K562 (cell line): ENCODE measurements around the gene NAXE. TPM values are rescaled to one million over a fixed set of nuclear protein-coding genes. Genes with fewer than 3 reads are reported as not detected.

Source experiments
- AFF1 ChIP-seq, 2 experiments: fragments of 450-650 bp; IDR thresholded peaks; 2 replicates each; pipeline ENCODE4 v1.6.1; 2018; ENCODE audit warnings: mild to moderate bottlenecking in 2 of 2, low read depth in 1 of 2; ENCODE audit not compliant: partially characterized antibody in 2 of 2
- ATF2 ChIP-seq: sonication (generic); formaldehyde crosslinking; IDR thresholded peaks from 2 replicates; pipeline ENCODE4 v1.8.1; 2022; ENCODE audit warnings: missing genetic modification reagents
- BRD9 ChIP-seq: fragments of 450-650 bp; IDR thresholded peaks from 2 replicates; pipeline ENCODE4 v1.6.1; 2018; ENCODE audit warnings: low read depth; ENCODE audit not compliant: partially characterized antibody
- CREB3L1 ChIP-seq: fragments of 450-650 bp; IDR thresholded peaks from 2 replicates; pipeline ENCODE4 v1.6.1; 2014; ENCODE audit warnings: low read depth, mild to moderate bottlenecking, moderate library complexity, borderline replicate concordance
- CTBP1 ChIP-seq: fragments of 450-650 bp; IDR thresholded peaks from 2 replicates; pipeline ENCODE4 v1.6.1; 2016; ENCODE audit warnings: borderline replicate concordance
- ETV1 ChIP-seq: fragments of 450-650 bp; conservative IDR thresholded peaks from 2 replicates; pipeline ENCODE4 v1.6.1; 2016; ENCODE audit warnings: missing genetic modification characterization, control low read depth, low read depth, missing compliant biosample characterization
- GTF2E2 ChIP-seq: fragments of 200-800 bp; sonication (Bioruptor generic); IDR thresholded peaks from 2 replicates; pipeline ENCODE4 v1.6.1; 2016; ENCODE audit warnings: missing genetic modification characterization, missing compliant biosample characterization
- MAFG ChIP-seq: fragments of 450-650 bp; conservative IDR thresholded peaks from 2 replicates; pipeline ENCODE4 v1.6.1; 2016; ENCODE audit warnings: missing genetic modification characterization, missing compliant biosample characterization
- PML ChIP-seq: IDR thresholded peaks from 2 replicates; pipeline ENCODE4 v1.6.1; 2012; ENCODE audit warnings: low read length, inconsistent platforms
- RBBP5 ChIP-seq: fragments of 200-600 bp; sonication (generic); IDR thresholded peaks from 2 replicates; pipeline ENCODE4 v1.6.1; 2012; ENCODE audit warnings: borderline replicate concordance, mild to moderate bottlenecking, low read length, control low read depth, inconsistent platforms; ENCODE audit not compliant: insufficient read depth, poor library complexity, severe bottlenecking
- RBFOX2 ChIP-seq: fragments of 200-400 bp; formaldehyde crosslinking; IDR thresholded peaks from 2 replicates; pipeline ENCODE4 v1.6.1; 2017; ENCODE audit warnings: low read depth, mild to moderate bottlenecking, low read length, moderate library complexity
- SPI1 ChIP-seq: IDR thresholded peaks from 2 replicates; pipeline ENCODE4 v1.6.1; 2011; ENCODE audit warnings: low read depth, low read length, control low read depth, borderline replicate concordance
- THAP12 ChIP-seq: fragments of 250-450 bp; sonication (Bioruptor Pico); IDR thresholded peaks from 2 replicates; pipeline ENCODE4 v1.9.0; 2021; ENCODE audit warnings: mild to moderate bottlenecking, inconsistent platforms
- polyA plus RNA-seq, 8 experiments: library from polyadenylated mRNA; depleted of rRNA in 4 of 8; stranded (reverse) in 5 of 8; unstranded in 3 of 8; fragments of >200 nt; fragmentation: Nextera tagmentation in 2 of 8; fragmentation: Illumina TruSeq in 1 of 8; extraction: Ambion mirVana in 2 of 8; extraction: Trizol in 1 of 8; gene quantifications; 2 replicates each; pipeline versions ENCODE4 v1.2.1 to v1.2.3, GENCODE V29; 2011 to 2014; ENCODE audit warnings: inconsistent platforms in 1 of 8, missing spikeins in 1 of 8
- total RNA-seq, 7 experiments: library from RNA; depleted of rRNA in 6 of 7; stranded (reverse); fragments of >200 nt in 6 of 7; fragmentation: Illumina TruSeq in 2 of 7; extraction: Trizol in 2 of 7; gene quantifications; 2 replicates each; pipeline versions ENCODE4 v1.2.1 to v1.2.3, GENCODE V29; 2011 to 2021; ENCODE audit warnings: low replicate concordance in 1 of 7

The NAXE gene
- total and polyA plus RNA-seq, 9 of the 15 experiments (the other 6 are each of a cell fraction or from before 2014, with no cell fraction given), result 27.3 to 137 (median 90.0) TPM

GRCh38 chr1:156591432-156592157, at the start of gene NAXE (continued):
- TF ChIP-seq SPI1 (0 out of 2 replicates have a peak, but pooled peaks have one; percentile 0), BRD9 (peak; percentile 54), CREB3L1 (peak; percentile 60; the same call in 1 of the 2 replicates), PML (peak; percentile 68; the same call in 1 of the 2 replicates), MAFG (tag) (no peak), ATF2 (no peak), CTBP1 (peak; percentile 69; the same call in 1 of the 2 replicates), ETV1 (peak; percentile 60), AFF1 (IDR thresholded peaks at IDR 0.05; ENCODE audit: low read depth in 1 of 2, partially characterized antibody in 2 of 2) (peak in 1 of 2 experiments; percentile 46), RBBP5 (peak; percentile 76), GTF2E2 (tag) (0 out of 2 replicates have a peak, but pooled peaks have one; percentile 21), THAP12 (CRISPR knock-in tag) (no peak), RBFOX2 (peak; percentile 88)
